RPMI7951 (cell line): Measurements from ENCODE around the gene WDR37. TPM values are rescaled to one million over a fixed set of nuclear protein-coding genes. Genes with fewer than 3 reads are reported as not detected.

Experiments used
- DNase-seq: peaks from one replicate; pipeline ENCODE4 v3.0.0-alpha.2; 2012; ENCODE audit warnings: low read depth
- total RNA-seq: library from RNA; depleted of rRNA; stranded (reverse); fragments of >200 nt; shearing (Covaris generic); gene quantifications from 2 replicates; pipeline ENCODE4 v1.2.3, GENCODE V29; 2014; rRNA removed

Gene WDR37
- total RNA-seq, 1 experiment from 2014 or later = 13.5 TPM

DNA sequence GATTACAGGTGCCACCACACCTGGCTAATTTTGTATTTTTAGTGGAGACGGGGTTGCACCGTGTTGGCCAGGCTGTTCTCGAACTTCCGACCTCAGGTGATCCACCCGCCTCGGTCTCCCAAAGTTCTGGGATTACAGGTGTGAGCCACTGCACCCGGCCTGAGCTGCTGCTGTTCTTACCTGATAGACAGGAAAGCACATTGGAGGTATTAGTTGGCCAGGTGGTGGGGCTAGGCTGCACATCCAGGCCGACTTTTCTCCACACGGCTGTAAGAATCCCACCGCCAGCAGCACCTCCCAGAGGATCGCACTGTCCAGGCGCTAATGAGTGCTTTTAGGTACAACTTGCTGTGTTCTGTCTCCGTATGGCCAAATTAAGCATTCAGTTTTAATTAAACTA, 112.6 kb downstream of the WDR37 start:
- DNase-seq = no peak

DNA sequence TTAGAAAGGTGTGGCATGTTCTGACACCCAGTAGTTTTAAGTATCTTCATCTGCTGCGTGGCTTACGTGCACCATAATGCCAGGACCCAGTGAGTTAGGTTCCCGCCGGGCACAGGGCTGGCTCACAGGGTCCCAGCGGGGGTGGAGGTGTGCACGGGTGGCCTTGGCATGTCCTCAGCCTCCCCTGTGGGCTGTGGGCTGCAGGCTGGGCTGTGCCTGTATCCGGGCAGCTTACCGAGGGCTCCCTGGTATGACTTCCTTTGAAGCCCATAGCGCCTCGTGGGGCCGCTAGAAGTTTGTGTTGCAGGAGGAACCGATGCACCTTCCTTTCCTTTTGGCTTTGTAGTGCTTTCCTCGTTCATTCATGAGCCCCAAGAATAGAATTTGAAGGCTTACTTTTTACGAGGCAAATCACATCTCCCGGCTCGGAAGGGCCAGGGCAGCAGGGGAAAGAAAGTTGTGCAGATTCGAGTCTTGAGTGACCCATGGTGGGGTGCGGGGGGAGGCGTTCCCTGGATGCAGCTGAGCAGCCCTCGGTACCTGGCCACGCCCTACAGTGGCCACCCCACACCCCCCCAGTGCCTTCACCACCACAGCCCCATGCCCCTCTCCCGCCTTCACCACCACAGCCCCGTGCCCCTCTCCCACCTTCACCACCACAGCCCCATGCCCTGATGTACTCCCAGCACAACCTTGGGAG, 113.2 kb downstream of the WDR37 start:
- no peak for DNase-seq

DNA sequence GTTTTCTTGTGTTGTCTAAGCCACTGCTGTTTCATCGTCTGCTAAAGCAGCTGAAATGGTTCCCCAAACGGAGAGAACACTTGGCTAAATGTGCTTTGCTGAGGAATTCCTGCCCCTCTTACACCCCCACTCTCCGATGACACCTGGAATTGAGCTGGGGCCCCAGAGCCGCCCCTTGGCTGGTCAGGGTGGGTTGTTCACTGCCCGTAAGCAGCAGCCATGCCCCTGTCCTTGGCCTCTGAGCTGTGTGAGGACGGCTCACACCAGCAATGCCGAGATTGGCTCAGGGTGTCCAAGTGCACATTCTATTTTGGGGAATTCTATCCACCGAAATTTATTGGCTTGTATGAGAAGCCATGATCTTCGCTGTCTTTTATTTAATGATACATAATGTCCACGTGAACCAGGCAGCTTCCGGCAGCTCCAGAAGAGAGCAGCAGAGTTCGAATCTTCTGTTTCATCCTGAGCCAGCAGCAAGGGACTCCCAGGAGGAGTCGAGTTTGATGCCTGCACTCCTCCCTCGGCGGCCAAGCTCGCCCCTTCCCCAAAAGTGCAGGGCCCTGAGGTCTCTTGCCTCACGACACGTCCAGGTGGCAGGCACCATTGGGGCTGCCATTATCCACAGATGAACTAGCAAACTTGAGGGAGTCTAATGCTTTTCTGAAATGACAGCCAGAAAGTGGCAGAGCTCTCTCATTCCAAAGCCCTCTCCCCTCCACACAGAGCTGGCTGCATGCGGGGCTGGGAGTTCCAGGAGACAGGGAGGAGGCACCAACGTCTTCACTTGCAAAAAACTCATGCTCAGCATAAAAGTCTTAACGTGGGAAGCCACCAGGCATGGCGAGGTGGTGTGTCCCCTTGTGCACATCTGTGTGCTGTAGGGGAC, 114.0 kb downstream of the WDR37 start:
- no peak for DNase-seq

DNA sequence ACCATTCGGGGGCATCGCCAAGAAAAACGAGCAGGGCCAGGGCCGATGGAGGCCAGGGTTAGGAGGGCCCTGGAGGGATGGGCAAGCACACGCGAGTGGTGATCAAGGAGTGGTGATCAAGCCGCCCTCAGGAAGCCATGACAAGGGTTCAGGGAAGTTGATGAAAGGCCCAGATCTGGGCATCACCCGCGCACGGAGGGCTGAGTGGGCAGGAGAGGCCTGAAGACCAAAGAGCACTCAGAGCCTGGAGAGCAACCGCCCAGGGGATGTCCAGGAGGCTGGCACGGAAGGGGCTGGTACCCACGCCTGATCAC, 114.6 kb downstream of the WDR37 start:
- no peak for DNase-seq

DNA sequence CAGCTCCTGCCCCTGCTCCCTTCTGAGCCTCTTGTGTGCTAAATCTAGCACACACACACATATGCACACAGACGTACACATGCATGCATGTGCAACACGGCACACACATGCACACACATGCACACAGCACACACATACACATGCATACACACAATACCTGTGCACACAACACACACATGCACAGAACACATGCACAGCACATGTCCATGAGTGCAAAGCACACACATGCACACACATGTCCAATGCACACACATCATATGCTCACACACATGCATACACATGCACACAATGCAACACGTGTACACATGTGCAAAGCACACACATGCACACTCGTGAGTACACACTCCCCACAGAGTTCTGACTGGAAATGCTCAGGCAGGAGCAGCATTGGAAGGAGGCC, 115.0 kb downstream of the WDR37 start:
- DNase-seq = no peak

DNA sequence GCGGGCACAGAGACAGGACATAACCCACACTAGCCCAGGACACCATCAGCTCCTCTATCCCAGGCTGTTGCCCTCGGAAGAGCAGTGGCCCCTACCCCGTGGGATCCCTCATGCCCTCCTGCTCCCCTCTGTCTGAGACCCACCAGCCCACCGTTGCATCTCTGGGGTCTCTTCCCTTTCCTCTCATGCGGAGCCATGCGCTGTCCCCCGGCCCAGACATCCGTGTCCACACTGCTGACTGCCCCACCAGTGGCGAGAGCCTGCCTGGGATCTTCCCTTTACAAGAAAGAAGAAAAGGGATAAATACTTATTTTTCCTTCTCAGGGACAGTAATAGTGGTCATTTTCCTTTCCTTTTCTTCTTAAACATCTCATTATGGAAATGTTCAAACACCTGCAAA, 115.4 kb downstream of the WDR37 start:
- DNase-seq = no peak

DNA sequence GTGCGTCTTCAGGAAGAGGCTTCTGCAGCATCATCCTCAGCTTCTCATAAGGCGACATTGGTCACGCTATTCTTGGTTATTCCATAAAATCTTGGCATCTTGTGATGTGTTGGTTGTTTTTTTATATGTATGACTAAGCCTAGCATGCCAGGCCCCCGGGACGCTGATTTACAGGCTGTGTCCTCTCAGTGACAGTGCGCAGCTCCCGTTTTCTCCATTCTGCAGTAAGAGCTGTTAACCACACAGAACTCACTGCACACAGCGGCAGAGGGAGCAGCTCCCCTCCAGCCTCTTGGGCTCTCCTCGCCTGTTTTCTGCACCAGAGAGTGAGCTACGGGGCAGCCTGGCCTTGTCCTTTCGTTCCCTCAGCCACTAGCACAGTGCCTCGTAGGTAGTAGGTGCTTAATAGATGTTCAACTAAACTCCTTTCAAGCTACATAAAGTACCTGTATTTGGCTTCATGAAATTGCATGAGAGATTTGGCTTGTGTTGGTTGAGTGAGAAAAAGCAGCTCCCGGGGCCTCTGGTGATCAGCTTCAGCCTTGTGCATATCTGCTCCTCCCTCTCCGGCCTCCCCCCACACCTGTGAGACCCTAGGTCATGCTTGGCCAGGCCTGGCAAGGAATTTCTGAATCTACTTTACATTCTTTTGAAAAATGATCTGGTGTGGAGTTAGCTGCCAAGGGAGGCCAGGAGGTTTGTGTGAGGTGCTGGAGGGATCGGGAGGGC, 116.2 kb downstream of the WDR37 start:
- no peak for DNase-seq

DNA sequence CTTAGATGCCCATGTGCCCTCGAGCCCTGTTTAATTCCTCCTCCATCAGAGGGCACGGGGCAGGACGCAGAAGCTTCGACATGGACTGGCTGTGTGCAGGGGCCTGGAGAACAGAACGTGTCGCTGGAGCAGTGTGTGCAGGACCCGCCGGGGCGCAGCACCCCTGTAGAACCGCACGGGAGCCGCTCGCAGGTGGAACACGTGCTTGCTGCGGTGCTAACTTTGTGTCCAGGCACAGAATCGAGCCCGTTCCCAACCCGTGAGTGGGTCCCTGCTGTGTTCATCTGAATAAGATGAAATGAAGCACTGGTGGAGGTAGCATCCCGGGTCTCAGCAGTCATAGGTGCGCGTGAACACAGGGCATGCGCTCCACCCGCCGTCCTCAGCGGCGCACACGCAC, 116.9 kb downstream of the WDR37 start:
- no peak for DNase-seq

DNA sequence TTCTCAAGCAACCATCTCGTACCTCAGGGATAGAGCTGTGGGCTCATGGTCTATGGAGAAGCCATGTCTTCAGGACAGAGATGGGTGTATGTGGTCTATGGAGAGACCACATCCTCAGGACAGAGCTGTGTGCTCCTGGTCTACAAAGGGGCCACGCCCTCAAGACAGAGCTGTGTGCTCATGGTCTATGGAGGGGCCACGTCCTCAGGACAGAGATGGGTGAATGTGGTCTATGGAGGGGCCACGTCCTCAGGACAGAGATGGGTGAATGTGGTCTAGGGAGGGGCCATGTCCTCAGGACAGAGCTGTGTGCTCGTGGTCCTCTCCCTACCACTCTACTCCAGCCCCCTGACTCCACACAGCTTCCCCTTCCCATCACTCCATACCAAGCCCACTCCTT, 117.8 kb downstream of the WDR37 start:
- DNase-seq = no peak

DNA sequence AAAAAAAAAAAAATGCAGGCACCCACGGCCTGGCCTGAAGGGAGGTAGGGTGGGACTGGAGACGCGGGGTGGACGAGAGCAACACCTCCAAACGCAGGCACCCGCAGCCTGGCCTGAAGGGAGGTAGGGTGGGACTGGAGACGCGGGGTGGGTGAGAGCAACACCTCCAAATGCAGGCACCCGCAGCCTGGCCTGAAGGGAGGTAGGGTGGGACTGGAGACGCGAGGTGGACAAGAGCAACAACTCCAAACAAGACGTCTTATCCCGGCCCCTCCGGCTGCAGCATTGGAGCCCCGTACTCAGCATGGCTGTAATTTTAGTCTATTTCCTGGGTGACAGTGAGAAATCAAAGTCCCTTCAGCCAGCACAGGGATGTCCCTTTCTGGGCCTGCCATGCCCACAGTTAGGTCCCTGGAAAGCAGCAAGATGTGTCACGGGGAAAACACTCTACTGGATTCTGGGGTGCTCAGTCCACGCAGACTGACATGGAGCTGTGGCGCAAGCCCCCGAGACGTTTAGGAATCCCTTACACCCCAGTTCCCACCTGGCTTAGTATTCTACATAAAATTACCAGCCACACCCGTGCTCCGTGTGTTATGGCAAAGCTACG, 119.9 kb downstream of the WDR37 start:
- DNase-seq = no peak

DNA sequence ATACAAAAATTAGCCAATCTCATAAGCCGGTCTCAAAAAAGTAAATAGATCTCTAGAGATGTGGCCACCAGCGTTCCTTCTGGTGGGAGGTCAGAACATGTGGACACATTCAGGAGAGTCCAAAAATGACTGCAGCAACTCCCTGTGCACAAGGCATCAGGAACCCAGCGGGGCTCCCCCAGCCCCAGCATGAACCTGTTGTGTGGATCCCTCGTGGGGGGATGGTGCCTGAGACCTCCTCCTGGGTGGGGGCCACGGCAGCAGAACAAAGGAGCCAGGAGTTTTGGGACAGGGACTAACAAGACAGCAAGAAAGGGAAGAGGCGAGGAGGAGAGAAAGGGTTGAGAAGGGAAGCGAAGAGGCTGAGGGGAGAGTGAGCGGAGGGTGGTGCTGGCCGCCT, 121.8 kb downstream of the WDR37 start:
- DNase-seq = no peak

DNA sequence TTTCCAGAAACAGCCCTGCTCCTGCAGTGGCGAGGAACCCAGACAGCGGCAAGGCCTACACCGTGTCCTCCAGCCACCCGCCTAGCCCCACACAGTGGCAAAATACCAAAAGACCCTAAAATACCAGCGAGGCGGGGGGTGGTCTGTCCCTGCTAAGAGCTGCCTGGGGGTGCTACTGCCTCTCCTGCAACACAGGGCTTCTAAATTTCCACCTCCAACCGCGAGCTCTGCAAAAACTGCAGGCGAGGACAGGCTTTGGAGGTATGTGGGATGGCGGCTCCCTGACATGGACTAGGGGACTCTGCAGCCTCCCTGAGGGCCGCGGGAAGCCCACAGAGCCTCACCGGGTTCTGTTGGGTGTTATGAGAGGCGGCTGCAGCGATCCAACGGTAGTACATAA, 122.3 kb downstream of the WDR37 start:
- DNase-seq = no peak

DNA sequence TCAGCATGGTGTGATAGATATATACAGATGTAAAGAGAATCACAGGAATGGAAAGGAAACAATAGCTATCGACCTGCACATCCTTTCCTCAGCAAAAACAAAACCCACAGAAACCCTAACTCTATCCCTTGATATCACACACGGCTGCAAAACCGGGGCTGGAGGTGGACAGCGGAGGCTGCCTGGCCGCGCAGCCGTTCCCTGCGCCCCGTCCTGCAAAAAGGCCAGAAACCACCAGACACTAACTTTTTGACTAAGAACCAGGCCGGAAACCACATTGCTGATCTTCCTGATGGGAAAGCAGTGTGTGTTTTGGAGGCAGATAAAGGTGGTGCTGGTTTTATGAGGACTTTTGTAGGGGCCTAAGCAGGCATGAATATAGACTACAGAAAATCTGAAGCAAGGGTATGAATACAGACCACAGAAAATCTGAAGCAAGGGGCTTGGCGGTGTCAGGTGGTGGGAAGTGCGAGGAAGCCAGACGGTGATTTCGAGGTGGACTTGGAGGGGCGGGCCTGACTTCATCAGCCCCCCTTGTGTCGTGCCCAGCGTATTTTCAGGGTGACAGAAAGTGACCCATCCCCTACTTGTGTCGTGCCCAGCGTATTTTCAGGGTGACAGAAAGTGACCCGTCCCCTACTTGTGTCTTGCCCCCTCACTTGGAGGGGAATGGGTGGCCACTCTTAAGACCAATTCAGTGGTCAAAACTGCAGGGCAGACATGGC, 123.3 kb downstream of the WDR37 start:
- no peak for DNase-seq

DNA sequence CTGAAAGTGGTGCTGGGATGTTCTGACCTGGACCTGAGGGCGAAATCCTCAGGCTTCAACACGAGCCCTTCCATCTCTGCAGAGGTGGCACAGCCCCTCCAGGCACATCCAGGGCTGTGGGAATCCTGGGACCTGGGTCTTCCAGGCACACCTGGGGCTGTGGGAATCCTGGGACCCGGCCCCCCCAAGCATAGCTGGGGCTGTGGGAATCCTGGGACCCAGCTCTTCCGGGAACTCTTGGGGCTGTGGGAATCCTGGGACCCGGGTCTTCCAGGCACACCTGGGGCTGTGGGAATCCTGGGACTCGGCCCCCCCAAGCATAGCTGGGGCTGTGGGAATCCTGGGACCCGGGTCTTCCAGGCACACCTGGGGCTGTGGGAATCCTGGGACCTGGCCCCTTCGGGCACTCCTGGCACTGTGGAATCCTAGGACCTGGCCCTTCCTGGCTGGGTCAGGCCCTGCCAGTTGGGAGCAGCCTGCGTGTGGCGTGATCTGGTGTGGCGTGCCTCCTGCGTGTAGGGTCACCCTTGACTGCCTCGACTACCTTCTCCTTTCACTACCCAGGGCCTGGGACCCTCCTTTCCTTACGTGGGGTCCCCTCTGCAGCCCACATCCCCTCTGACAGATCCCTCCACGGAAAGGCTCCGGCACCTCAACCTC, 124.0 kb downstream of the WDR37 start:
- no peak for DNase-seq

DNA sequence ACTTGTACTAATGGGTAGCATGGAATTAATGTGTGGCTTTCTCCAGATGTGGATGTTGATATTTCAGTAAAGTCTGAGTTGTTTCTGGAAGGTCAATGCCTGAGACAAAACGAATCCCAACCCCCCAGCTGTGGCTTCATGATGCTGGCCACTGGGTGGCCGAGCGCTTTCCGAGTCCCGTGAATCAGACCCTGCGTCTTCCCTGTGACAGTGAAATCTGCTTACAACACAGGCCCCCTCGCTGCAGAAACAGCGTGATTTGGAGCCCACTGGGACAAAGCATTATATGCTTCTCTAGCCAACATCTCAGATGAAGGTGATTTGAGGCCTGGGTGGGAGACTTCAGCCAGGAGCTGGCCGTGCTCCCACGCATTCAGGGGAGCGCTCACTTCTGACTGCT, 124.7 kb downstream of the WDR37 start:
- DNase-seq = no peak

Other genes starting within 250 kb of the WDR37 start
- 28.8 and 32.7 TPM in 2 replicates for gene LARP4B, start 124.7 kb upstream of the WDR37 start, total RNA-seq
- gene GTPBP4, start 68.0 kb upstream of the WDR37 start, total RNA-seq = 39.4 and 42.7 TPM in 2 replicates
- gene IDI2, start 30.5 kb upstream of the WDR37 start, total RNA-seq = not detected in 2 replicates
- gene IDI1, start 7.3 kb upstream of the WDR37 start, total RNA-seq = 118 and 163 TPM in 2 replicates